ENCODE measurements around the gene TLR8.

TLR8 gene

DNA sequence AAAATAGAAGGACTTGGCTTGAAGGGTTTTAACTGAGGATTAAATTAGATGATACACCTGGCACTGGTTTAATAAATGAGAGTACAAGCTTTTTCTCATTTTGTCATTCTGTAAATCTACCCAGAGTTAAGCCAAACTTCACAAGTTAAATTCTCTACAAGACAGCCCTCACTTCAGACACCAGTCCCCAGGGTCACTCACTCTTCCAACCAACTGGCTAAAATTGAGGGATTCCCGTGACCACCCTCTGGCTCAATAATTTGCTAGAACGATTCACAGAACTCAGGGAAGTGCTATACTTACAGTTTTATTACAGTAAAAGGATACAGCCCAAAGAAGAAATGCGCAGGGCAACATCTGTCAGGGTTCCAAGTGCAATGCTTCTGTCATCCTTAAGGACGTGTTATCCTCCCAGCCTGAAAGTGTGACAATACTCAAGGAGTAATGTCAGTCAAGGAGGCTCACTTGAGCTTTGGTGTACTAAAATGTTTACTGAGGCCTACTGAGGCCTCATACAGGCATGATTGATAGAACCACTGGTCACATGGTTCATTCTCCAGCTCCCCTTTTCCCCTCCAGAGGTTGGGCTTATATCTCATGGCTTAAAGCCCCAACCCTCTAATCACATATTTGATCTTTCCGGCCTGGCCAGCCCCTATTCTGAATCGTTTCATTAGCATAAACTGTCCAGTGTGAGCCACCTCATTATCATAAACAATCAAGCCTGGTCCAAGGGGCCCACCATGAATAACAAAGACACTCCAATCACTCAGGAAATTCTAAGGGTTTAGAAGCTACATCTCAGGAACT lies 58.9 kb downstream of the TLR8 start:
- no peak for DNase-seq

DNA sequence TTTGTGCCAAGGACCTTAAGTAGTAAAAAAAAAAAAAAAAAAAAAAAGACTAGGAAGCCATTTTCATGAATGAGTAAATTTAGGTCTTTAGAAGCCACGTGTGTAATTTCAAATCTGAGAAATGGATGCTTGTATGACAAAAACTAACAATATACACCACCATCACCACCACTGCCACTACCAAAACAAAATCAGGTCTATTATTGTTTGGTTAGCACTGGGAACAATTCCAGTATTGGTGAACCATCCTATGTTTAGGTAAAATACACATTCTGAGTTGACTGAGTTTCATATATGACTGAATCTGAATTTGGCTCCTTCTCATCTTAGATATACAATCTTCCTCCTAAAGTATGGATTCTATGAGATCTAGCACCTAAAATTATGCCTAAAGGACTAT lies 59.7 kb downstream of the TLR8 start:
- no peak for DNase-seq

DNA sequence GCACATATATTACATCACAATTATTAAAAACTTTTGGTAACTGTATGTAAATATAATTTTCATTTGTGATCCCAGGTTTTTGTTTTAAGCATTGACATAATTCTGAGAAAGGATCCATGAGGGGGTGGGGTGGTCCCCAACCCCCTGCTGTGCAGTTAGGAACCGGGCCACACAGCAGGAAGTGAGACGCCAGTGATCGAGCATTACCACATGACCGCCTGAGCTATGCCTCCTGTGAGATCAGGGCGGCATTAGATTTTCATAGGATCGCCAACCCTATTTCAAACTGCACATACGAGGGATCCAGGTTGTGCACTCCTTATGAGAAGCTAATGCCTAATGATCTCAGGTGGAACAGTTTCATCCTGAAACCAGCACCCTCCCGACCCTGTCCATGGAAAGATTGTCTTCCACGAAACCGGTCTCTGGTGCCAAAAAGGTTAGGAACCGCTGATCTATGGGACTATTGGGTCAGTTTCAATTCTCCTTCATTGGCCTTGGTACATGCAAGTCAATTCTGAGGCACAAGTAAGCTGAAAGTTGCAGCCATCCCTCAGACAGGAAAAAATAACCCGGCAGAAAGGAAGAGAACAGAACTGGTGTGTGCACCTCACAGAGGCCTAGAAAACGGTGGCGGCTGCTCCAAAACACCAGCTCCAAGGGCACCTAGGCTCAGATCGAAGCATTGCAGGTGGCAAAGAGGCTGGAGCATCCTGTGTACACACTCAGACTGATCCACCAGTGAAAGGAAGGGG lies 61.5 kb downstream of the TLR8 start:
- peak in 1 of 51 donors; percentile 1 for DNase-seq

DNA sequence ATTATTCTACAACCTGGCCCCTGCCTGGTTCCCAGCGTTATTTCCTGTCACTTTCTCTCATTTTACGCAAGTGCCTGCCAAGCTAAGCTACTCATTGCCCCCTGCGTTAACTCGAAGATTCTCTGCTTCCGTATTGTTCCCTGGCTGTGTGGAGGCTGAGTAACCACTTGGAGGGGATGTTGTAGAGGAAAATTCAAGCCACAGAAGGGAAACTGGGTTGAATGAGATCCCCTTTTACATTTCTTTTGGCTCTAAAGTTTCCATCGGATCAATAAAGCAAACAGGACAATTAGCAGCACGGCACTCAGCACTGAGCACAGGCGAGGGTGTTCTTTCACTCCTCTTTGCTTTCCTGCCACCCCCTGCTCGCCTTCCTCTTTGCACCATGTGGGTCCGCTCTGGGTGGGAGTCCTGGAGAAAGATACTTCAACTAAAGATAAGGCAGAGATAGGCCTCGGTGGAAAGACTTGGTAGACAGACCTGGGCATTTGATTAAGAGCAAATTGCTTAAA lies 64.3 kb downstream of the TLR8 start:
- DNase-seq, result peak in 31 of 51 donors; percentile 0 to 69 (median 15)

DNA sequence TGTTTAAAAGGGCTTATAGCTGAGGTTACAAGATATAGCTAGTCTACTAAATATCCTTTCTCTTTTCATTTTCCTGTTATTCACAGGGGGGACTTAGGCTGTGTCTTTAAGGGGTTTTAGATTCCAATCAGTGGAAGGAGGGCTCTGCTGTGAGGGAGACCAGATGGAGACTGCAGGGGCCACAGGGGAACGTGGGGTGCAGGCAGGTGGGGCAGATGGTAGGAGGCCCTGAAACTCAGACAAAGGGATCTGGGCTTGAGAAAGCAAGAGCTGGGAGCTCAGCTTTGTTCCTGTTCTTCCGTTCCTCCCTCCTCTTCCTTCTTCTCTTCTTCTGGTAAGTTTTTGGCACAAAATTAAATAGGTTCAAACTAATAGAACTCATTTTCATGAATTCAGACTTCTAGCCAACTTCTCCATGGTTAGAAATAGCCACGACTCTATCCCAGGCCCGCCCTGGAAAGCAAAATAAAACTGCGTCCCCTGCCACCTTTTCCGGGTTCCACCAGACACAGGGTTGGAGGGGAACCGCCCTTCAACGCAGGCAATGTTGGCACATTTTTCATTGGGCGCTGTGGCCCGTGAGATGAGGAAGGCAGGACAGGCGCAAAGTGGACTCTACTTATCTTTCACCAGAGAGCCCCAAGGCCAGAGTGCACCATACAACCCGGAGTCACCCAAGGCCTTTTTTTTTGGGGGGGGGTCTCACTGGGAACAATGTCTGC lies 65.0 kb downstream of the TLR8 start:
- peak in 12 of 51 donors; percentile 1 to 19 (median 4) for DNase-seq

DNA sequence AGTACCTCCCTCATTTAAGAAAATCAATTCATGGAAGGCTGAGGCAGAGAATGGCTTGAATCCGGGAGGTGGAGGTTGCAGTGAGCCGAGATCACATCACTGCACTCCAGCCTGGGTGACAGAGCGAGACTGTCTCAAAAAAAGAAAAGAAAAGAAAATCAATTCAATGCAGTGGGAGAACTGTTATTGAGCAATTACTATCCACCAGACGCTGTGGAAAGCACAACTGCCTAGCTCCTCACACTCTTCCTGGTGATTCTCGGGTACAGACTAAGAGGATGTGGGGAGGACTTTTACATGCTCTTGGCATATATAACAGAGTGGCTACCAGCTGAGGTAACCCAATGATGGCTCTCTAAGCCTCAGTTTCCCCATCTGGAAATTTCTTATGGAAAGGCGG lies 65.8 kb downstream of the TLR8 start:
- DNase-seq, result no peak

Measured in hypothalamus (tissue), 51 donors.